ACHN (cell line): ENCODE measurements around the gene TOX3.

Source experiments
- DNase-seq: peaks from one replicate; pipeline ENCODE4 v3.0.0-alpha.2; 2015
- in situ Hi-C: cut with HindIII; loops from 2 replicates; pipeline ENCODE4 v1.10.0; 2017; ENCODE audit warnings: low sequenced_read_pairs, low pct_ligation_motif_present, low pct_unique_long_range_greater_than_20kb

TOX3 gene

GRCh38 chr16:52547004-52547833 is at the start of gene TOX3:
TOX3 (minus strand) TSS chr16:52547143; CDS start chr16:52546723, 420 bp downstream.
- no peak for DNase-seq
- in situ Hi-C loops = no loop called here

- in situ Hi-C loops = no loop called here
- DNase-seq = no peak
Observed at GRCh38 chr16:52592778-52593177, 45.8 kb upstream of the TOX3 start.

GRCh38 chr16:52591934-52592592 is 45.1 kb upstream of the TOX3 start:
- in situ Hi-C loops = no loop called here
- DNase-seq = no peak

- no peak for DNase-seq
- in situ Hi-C loops = no loop called here
Observed at GRCh38 chr16:52591471-52591870, 44.5 kb upstream of the TOX3 start.

- DNase-seq = no peak
- in situ Hi-C loops = no loop called here
Observed at GRCh38 chr16:52586159-52586558, 39.2 kb upstream of the TOX3 start.

GRCh38 chr16:52584354-52585320 is 37.7 kb upstream of the TOX3 start:
- in situ Hi-C loops = no loop called here
- no peak for DNase-seq

- DNase-seq = peak; percentile 16
- in situ Hi-C loops = no loop called here
Observed at GRCh38 chr16:52581530-52581929, 34.6 kb upstream of the TOX3 start.

GRCh38 chr16:52580488-52580887 is 33.5 kb upstream of the TOX3 start:
- in situ Hi-C loops = no loop called here
- DNase-seq = no peak

GRCh38 chr16:52578829-52579498 is 32.0 kb upstream of the TOX3 start:
- in situ Hi-C loops = no loop called here
- no peak for DNase-seq

GRCh38 chr16:52578007-52578828 is 31.3 kb upstream of the TOX3 start:
- in situ Hi-C loops = no loop called here
- DNase-seq = no peak

- in situ Hi-C loops = no loop called here
- DNase-seq = no peak
Observed at GRCh38 chr16:52577130-52577706, 30.3 kb upstream of the TOX3 start.

- in situ Hi-C loops = no loop called here
- DNase-seq = peak; percentile 38
Observed at GRCh38 chr16:52573365-52574299, 26.7 kb upstream of the TOX3 start.

GRCh38 chr16:52572656-52573055 is 25.7 kb upstream of the TOX3 start:
- DNase-seq = no peak
- in situ Hi-C loops = no loop called here

- DNase-seq = no peak
- in situ Hi-C loops = no loop called here
Observed at GRCh38 chr16:52570495-52571091, 23.6 kb upstream of the TOX3 start.

- in situ Hi-C loops = no loop called here
Observed at GRCh38 chr16:52569701-52570100, 22.8 kb upstream of the TOX3 start.

More at GRCh38 chr16:52569701-52570100, 22.8 kb upstream of the TOX3 start:
- no peak for DNase-seq
